Endothelial cell of umbilical vein (primary cell): ENCODE data around the gene DUSP8.

ENCODE experiments used
- EZH2 ChIP-seq: IDR thresholded peaks from 2 replicates; pipeline ENCODE4 v1.6.1; 2012; ENCODE audit warnings: borderline replicate concordance, low read depth, mild to moderate bottlenecking, moderate library complexity, low read length, inconsistent platforms; ENCODE audit not compliant: severe bottlenecking
- FOS ChIP-seq: IDR thresholded peaks from 2 replicates; pipeline ENCODE4 v1.6.1; 2011; ENCODE audit warnings: mild to moderate bottlenecking, low read length, moderate library complexity, borderline replicate concordance; ENCODE audit not compliant: insufficient read depth
- POLR2A ChIP-seq: IDR thresholded peaks from 2 replicates; pipeline ENCODE4 v1.6.1; 2012; ENCODE audit warnings: low read depth, mild to moderate bottlenecking, control low read depth, low read length
- POLR2AphosphoS5 ChIP-seq: IDR thresholded peaks from 2 replicates; pipeline ENCODE4 v1.6.1; 2012; ENCODE audit warnings: low read depth, mild to moderate bottlenecking, control low read depth, low read length, moderate library complexity; ENCODE audit not compliant: insufficient read depth
- TF ChIP-seq, protein P1 (sequence below), 2 donors: IDR thresholded peaks; 1 replicate in 1 of 2; 2 replicates in 1 of 2; pipeline ENCODE4 v1.5.1; 2011; ENCODE audit warnings: low read length in 2 of 2, mild to moderate bottlenecking in 2 of 2, moderate library complexity in 2 of 2, control low read depth in 1 of 2, inconsistent platforms in 1 of 2, low read depth in 1 of 2; ENCODE audit not compliant: insufficient read depth in 1 of 2; ENCODE audit errors: extremely low read depth in 1 of 2
- TF ChIP-seq, protein P2 (sequence below): IDR thresholded peaks from 2 replicates; pipeline ENCODE4 v1.6.1; 2011; ENCODE audit not compliant: insufficient read depth, insufficient read length

DNA sequence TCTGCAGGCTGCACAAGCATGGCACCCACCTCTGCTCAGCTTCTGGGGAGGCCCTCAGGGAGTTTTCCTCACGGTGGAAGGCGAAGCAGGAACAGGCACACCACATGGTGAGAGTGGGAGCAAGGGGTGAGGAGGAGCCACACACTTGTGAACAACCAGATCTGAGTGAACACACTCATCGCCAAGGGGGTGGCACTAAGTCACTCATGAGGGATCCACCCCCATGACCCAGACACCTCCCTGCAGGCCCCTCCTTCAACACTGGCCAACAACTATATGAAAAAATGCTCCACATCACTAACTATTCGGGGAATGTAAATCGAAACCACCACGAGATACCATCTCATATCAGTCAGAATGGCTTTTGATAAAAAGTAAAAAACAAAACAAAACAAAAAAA, 26.7 kb upstream of the DUSP8 start:
- TF ChIP-seq POLR2AphosphoS5 (no peak), POLR2A (no peak), EZH2 (no peak), FOS (no peak)
- TF ChIP-seq, protein P1, sequence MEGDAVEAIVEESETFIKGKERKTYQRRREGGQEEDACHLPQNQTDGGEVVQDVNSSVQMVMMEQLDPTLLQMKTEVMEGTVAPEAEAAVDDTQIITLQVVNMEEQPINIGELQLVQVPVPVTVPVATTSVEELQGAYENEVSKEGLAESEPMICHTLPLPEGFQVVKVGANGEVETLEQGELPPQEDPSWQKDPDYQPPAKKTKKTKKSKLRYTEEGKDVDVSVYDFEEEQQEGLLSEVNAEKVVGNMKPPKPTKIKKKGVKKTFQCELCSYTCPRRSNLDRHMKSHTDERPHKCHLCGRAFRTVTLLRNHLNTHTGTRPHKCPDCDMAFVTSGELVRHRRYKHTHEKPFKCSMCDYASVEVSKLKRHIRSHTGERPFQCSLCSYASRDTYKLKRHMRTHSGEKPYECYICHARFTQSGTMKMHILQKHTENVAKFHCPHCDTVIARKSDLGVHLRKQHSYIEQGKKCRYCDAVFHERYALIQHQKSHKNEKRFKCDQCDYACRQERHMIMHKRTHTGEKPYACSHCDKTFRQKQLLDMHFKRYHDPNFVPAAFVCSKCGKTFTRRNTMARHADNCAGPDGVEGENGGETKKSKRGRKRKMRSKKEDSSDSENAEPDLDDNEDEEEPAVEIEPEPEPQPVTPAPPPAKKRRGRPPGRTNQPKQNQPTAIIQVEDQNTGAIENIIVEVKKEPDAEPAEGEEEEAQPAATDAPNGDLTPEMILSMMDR (IDR thresholded peaks at IDR 0.05; ENCODE audit: extremely low read depth in 1 of 2, insufficient read depth in 1 of 2, low read depth in 1 of 2, low read length in 2 of 2): no peak
- TF ChIP-seq, protein P2, sequence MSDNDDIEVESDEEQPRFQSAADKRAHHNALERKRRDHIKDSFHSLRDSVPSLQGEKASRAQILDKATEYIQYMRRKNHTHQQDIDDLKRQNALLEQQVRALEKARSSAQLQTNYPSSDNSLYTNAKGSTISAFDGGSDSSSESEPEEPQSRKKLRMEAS: no peak
